Measurements from ENCODE around the gene PPP1R13L. TPM values are rescaled to one million over a fixed set of nuclear protein-coding genes. Genes with fewer than 3 reads are reported as not detected.

The PPP1R13L gene
- total and polyA plus RNA-seq, 4 donors, result 0.51 to 7.7 (median 4.9) TPM

GRCh38 chr19:45409557-45409920 is 4.7 kb upstream of the PPP1R13L start:
- Histone ChIP-seq H3K27ac (ENCODE audit: low read depth in 1 of 2, low read length in 2 of 2) (no peak overlapping the region), H3K27me3 (ENCODE audit: control insufficient read depth in 4 of 4, insufficient read depth in 4 of 4, low read length in 3 of 4) (no peaks in the 10 kb centered on the region), H3K9me3 (ENCODE audit: control insufficient read depth in 4 of 4, low read length in 3 of 4) (no peaks in the 10 kb centered on the region), H3K4me3 (ENCODE audit: low read depth in 1 of 3, low read length in 3 of 3) (no peak overlapping the region), H3K9ac (ENCODE audit: low read depth in 1 of 2, low read length in 2 of 2) (no peak overlapping the region), H3K36me3 (ENCODE audit: control insufficient read depth in 4 of 4, insufficient read depth in 3 of 4, low read depth in 1 of 4, low read length in 3 of 4) (peaks cover 2 to 15% (median 11%) of the 10 kb centered on the region in 4 donors), H3K4me1 (ENCODE audit: control insufficient read depth in 4 of 4, insufficient read depth in 4 of 4, low read length in 3 of 4) (peaks cover 4 to 26% (median 15%) of the 10 kb centered on the region in 4 donors)
- 76% methylated on average over 4 of the region's 4 CpGs for WGBS
- DNase-seq (ENCODE audit: low spot score), result no peak
- no peak for TF ChIP-seq RAD21 (IDR thresholded peaks at IDR 0.05)
- TF ChIP-seq HNF4A (conservative IDR thresholded peaks at IDR 0.05), result no peak
- TF ChIP-seq RXRA (IDR thresholded peaks at IDR 0.05), result no peak
- no peak for TF ChIP-seq SP1 (IDR thresholded peaks at IDR 0.05)
- no peak for TF ChIP-seq ATF3 (IDR thresholded peaks at IDR 0.05)
- no peak for TF ChIP-seq FOXA1 (IDR thresholded peaks at IDR 0.05)
- TF ChIP-seq MAX (IDR thresholded peaks at IDR 0.05), result no peak

DNA sequence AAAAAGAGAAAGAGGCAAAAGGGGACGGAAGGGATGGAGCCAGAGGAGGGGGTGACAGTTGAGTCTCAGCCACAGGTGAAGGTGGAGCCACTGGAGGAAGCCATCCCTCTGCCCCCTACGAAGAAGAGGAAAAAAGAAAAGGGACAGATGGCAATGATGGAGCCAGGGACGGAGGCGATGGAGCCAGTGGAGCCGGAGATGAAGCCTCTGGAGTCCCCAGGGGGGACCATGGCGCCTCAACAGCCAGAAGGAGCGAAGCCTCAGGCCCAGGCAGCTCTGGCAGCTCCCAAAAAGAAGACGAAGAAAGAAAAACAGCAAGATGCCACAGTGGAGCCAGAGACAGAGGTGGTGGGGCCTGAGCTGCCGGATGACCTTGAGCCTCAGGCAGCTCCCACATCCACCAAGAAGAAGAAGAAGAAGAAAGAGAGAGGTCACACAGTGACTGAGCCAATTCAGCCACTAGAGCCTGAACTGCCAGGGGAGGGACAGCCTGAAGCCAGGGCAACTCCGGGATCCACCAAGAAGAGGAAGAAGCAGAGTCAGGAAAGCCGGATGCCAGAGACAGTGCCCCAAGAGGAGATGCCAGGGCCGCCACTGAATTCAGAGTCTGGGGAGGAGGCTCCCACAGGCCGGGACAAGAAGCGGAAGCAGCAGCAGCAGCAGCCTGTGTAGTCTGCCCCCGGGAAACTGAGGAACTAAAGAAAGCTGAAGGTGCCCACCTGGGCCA is 4.1 kb upstream of the PPP1R13L start:
- no peak overlapping the region for H3K4me3 ChIP-seq (ENCODE audit: low read depth in 1 of 3, low read length in 3 of 3)
- no peak overlapping the region for H3K27ac ChIP-seq (ENCODE audit: low read depth in 1 of 2, low read length in 2 of 2)
- no peaks in the 10 kb centered on the region for H3K9me3 ChIP-seq (ENCODE audit: control insufficient read depth in 4 of 4, low read length in 3 of 4)
- no peak for TF ChIP-seq JUND (IDR thresholded peaks at IDR 0.05)
- TF ChIP-seq NR2F2 (IDR thresholded peaks at IDR 0.05), result no peak
- TF ChIP-seq RXRA (IDR thresholded peaks at IDR 0.05), result no peak
- TF ChIP-seq EGR1 (IDR thresholded peaks at IDR 0.05; ENCODE audit: low read depth in 2 of 2), result no peak
- no peak for TF ChIP-seq REST (IDR thresholded peaks at IDR 0.05)
- no peak for TF ChIP-seq ATF3 (IDR thresholded peaks at IDR 0.05)
- TF ChIP-seq FOXA1 (IDR thresholded peaks at IDR 0.05), result no peak
- no peak for TF ChIP-seq GABPA (IDR thresholded peaks at IDR 0.05 in 1 of 2, conservative IDR thresholded peaks at IDR 0.05 in 1 of 2)
- TF ChIP-seq MAX (IDR thresholded peaks at IDR 0.05), result no peak
- TF ChIP-seq RAD21 (IDR thresholded peaks at IDR 0.05), result no peak
- TF ChIP-seq YY1 (IDR thresholded peaks at IDR 0.05), result no peak
- TF ChIP-seq CTCF (IDR thresholded peaks at IDR 0.05; ENCODE audit: low read depth, low read length, missing input control), result no peak
- no peak for TF ChIP-seq TAF1 (conservative IDR thresholded peaks at IDR 0.05)
- TF ChIP-seq HNF4A (conservative IDR thresholded peaks at IDR 0.05), result no peak
- TF ChIP-seq HNF4G (IDR thresholded peaks at IDR 0.05), result no peak
- no peak for TF ChIP-seq SP1 (IDR thresholded peaks at IDR 0.05)
- TF ChIP-seq FOXA2 (IDR thresholded peaks at IDR 0.05), result no peak
- TF ChIP-seq ZBTB33 (IDR thresholded peaks at IDR 0.05), result no peak
- no peaks in the 10 kb centered on the region for H3K27me3 ChIP-seq (ENCODE audit: control insufficient read depth in 4 of 4, insufficient read depth in 4 of 4, low read length in 3 of 4)
- H3K9ac ChIP-seq (ENCODE audit: low read depth in 1 of 2, low read length in 2 of 2), result no peak overlapping the region
- 89% methylated on average over 15 of the region's 15 CpGs for WGBS
- peaks cover 2 to 13% (median 11%) of the 10 kb centered on the region in 4 donors for H3K36me3 ChIP-seq (ENCODE audit: control insufficient read depth in 4 of 4, insufficient read depth in 3 of 4, low read depth in 1 of 4, low read length in 3 of 4)
- peaks cover 8 to 31% (median 20%) of the 10 kb centered on the region in 4 donors for H3K4me1 ChIP-seq (ENCODE audit: control insufficient read depth in 4 of 4, insufficient read depth in 4 of 4, low read length in 3 of 4)
- DNase-seq (ENCODE audit: low spot score), result no peak
